NCI-H510A (cell line): Measurements from ENCODE around the gene ANO10.

Experiments
- DNase-seq: peaks from one replicate; lab custom pipeline; 2025; lab: John Stamatoyannopoulos, UW

The ANO10 gene

GRCh38 chr3:43413676-43414368 is 208.0 kb downstream of the ANO10 start:
- no peak for DNase-seq

- DNase-seq: no peak
Observed at GRCh38 chr3:43411429-43411828, 210.4 kb downstream of the ANO10 start.

DNA sequence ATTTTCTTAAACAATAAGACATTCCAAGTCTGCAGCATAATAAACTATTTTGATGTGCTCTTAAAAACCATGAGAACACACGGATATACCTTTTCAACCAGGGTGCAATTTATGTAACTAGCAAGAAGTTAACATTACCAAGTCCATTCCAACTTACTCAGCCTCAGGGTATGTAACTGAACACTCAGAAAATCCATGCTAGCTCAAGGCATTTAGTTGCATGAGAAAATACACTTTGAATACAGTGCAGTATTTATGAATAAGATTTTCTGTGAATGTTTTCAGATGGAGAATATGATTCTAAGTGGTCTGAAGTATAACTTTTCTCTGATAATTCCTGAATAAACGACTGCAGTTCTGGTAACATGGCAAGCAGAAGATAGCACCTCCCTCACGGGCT is 211.2 kb downstream of the ANO10 start:
- no peak for DNase-seq

- no peak for DNase-seq
Observed at GRCh38 chr3:43409506-43409905, 212.3 kb downstream of the ANO10 start.

DNA sequence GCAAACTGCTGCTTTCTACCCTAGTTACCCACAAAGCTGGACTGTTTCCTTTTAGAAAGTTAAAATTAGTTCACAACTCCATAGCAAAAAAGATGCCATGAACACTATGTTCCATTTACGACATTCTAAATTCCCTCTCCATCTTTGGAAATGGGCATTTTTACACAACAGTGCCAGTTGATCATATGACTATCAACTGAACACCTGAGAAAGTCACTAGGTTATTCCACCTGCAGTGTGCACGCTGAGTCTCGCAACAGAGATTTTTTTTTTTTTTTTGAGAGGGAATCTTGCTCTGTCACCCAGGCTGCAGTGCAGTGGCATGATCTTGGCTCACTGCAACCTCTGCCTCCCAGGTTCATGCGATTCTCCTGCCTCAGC is 215.2 kb downstream of the ANO10 start:
- DNase-seq: no peak

- no peak for DNase-seq
Observed at GRCh38 chr3:43405888-43406642, 215.7 kb downstream of the ANO10 start.

DNA sequence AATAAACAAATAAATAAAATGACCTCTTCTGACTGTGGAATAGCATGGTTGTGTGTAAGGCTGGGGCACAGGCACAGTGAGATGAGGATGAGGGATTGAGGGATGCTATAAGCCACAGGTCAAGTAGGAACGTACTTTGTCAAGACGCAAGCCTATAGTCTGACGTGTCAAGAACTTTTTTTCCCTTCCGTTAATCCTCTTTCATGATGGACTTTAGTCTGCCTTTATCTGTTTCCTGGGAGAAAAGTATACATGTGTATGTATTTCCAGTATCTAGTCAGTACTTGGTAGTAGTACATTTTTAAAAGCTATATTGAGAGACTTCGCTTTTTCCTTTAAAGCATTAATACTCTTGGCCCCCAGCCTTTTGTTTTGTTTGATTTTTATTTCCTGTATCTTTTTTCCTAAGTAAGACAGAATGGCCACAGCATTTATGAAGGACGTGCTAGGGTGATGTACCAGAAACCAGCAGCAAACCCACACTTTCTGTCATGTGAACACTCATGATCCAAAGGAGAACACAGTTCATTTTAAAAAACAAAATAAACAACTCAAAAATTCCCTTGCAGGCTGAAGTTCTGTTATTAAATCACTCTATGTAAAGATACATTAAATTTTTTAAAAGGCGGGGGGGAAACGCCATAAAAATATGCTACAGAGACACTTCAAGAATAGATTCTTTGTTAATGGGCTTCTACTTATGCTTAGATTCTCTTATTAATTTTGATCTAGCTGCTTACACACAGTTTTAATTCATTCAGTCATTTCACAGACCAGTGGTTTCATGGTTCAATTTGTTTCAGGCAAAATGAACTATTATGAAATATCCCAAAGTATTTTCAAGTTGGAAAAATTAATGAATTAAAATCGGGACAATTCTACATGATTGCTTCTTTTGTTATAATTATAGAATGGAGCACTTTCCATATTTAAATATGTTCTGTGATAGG is 220.8 kb downstream of the ANO10 start:
- DNase-seq: no peak

DNA sequence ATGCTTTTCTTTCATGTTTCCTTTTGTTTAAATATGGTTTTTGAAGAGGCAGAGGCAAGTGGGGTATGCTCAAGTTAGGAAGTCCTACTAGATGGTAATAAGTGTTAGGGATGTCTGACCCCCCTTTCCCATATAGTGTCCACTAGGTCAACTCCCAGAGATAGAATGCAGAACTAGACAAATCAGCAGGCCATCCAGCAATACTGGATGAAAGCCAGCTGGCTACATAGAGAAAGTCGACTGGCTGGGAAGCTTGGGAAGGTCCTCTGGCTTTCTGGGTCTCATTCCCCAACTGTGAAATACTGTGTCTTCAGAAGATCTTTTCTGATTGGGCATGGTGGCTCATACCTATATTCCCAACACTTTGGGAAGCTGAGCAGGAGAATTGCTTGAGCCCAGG is 221.6 kb downstream of the ANO10 start:
- no peak for DNase-seq

- DNase-seq: no peak
Observed at GRCh38 chr3:43399034-43399433, 222.8 kb downstream of the ANO10 start.

- no peak for DNase-seq
Observed at GRCh38 chr3:43394041-43394554, 227.7 kb downstream of the ANO10 start.

- DNase-seq: no peak
Observed at GRCh38 chr3:43391621-43392020, 230.2 kb downstream of the ANO10 start.

GRCh38 chr3:43390255-43390588 is 231.6 kb downstream of the ANO10 start:
- no peak for DNase-seq

DNA sequence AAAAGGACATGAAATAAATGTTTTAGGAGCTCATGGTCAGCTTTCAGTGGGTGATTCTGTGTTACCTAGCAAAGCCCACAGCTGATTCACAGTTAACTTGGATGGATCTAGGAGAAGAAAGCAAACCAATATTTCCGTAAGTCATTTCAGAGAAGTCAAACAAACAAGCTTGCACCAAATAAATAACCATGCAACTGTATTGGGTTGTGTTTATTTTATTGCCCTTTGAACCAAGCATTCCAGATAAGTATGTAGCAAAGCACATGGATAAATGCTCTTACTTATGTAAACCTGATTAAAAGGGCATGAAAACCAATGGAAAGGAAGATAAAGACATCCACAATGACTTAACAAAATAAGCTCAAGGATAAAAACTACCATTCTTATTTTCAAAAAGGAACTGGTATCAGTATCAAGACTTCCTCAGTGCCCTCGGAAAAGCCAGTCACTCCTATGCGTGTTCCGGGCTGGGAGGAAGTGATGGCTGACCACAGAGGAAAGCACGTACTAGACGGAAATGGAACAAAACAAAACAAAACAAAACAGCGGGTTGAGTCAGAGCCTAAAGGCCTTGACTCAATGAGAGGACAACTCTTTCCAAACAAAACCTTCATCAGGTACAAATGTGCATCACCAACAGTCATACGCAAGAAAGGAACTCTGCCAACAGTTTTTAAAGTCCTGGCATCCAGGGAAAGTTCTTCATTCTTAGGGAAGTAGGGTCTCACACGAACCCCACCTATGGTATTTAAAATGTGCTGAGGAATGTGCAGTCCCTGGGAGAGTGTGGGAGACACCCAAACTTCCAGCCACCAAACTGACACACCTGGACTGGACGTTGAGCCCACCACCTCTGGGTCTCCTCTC is 232.2 kb downstream of the ANO10 start:
- DNase-seq: no peak

- DNase-seq: no peak
Observed at GRCh38 chr3:43388915-43389314, 232.9 kb downstream of the ANO10 start.

DNA sequence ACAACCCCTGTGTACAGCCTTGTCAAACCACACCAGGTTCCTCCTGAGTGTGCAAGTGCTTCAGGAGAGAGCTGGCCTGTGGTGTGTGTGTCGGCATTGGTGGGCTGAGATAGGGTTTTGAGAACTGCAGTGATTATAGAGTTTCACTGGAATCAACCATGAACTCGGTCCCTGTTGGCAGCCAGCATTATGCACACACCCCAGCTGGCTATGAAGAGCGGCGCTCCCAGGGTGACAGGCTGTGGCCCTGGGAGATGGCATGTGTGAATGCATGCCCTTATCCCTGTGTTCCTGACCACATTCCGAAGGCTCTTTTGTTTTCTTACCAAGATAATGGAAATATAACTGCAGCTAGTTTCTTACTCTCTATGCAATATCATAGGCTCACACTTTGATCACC is 233.6 kb downstream of the ANO10 start:
- no peak for DNase-seq

GRCh38 chr3:43379343-43379742 is 242.5 kb downstream of the ANO10 start:
- DNase-seq: no peak

GRCh38 chr3:43378066-43378935 is 243.5 kb downstream of the ANO10 start:
- no peak for DNase-seq

DNA sequence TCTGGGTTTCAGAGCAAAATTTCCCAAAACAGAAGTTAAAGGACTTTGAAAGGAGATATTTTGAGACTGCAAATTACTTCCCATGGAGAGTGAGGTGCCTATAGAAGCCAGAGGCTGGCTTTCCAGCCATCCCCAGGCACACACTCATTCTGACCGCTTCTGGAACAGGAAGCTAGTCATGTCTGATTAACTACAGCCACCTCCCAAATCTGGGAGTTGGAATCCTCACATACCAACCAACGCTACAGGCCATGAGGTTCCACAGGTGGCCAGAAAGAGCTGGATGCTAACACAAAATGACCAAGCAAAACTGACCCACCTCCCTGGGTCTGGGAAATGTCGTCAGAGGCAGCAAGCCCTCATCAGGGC is 248.3 kb downstream of the ANO10 start:
- no peak for DNase-seq

DNA sequence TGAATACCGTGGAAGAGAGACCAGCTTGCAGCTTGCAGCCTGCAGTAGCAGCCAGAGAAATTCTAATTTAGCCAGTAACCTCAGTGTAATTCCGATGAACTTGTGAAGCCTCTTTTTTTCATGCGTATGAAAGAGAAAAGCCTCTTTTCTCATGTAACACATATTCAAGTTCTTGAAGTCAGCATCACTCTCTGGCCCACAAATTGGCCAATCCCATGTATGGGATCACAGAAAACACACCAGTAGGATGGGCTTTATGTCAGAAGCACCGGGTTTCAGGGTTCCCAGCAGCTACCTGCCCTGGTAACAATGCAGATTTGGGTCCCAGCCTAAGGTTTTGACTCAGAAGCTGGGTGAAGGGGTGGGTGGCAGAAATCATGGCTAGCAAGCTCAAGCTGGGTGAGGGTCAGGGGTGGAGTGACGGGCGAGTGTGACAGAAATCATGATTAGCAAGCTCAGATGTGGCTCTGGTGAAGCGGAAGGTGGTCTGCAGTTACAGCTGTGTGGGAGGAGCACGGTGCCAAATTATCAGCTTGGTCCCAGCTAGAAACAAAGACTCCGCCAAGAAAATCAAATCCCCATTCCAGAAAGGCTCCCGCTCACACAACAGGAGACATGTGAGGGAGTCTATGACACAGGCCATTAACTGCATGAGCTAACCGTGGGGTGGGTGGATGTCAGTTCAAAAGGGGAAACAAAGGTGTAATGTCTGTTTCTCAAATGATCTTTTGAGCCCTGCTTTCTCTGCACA is 248.8 kb downstream of the ANO10 start:
- DNase-seq: no peak
